H1 (cell line): ENCODE data around the gene TRHDE.

Experiments used
- EGR1 ChIP-seq: IDR thresholded peaks from 2 replicates; pipeline ENCODE4 v1.6.1; 2011; ENCODE audit warnings: low read depth, low read length, borderline replicate concordance
- EZH2 ChIP-seq: fragments of 200-600 bp; sonication (generic); IDR thresholded peaks from 2 replicates; pipeline ENCODE4 v1.7.1; 2012; ENCODE audit warnings: low read depth, mild to moderate bottlenecking, moderate library complexity, low read length, inconsistent platforms; ENCODE audit not compliant: severe bottlenecking
- FOSL1 ChIP-seq: IDR thresholded peaks from 2 replicates; pipeline ENCODE4 v1.6.1; 2011; ENCODE audit warnings: mild to moderate bottlenecking, low read depth, low read length, moderate library complexity; ENCODE audit not compliant: insufficient read depth
- GTF2F1 ChIP-seq: IDR thresholded peaks from 2 replicates; pipeline ENCODE4 v1.6.1; 2012; ENCODE audit warnings: low read depth, low read length, improper control_type of control experiment, borderline replicate concordance
- HDAC6 ChIP-seq: IDR thresholded peaks from one replicate; pipeline ENCODE4 v1.7.1; 2012; ENCODE audit warnings: low read depth, mild to moderate bottlenecking, inconsistent platforms, low read length, moderate library complexity
- NRF1 ChIP-seq: IDR thresholded peaks from 2 replicates; pipeline ENCODE4 v1.6.1; 2011; ENCODE audit warnings: mild to moderate bottlenecking, low read depth, low read length, improper control_type of control experiment
- POLR2A ChIP-seq, 2 experiments: IDR thresholded peaks; 1 replicate in 1 of 2; 2 replicates in 1 of 2; pipeline ENCODE4 v1.6.1; 2011; ENCODE audit warnings: low read depth in 2 of 2, low read length in 2 of 2, mild to moderate bottlenecking in 2 of 2; ENCODE audit errors: control extremely low read depth in 1 of 2
- SP1 ChIP-seq: IDR thresholded peaks from 2 replicates; pipeline ENCODE4 v1.6.1; 2011; ENCODE audit warnings: low read depth, low read length
- SUZ12 ChIP-seq: fragments of 200-600 bp; sonication (generic); IDR thresholded peaks from 2 replicates; pipeline ENCODE4 v1.6.1; 2012; ENCODE audit warnings: mild to moderate bottlenecking, inconsistent platforms, low read length, moderate library complexity, mixed read lengths
- TBP ChIP-seq: IDR thresholded peaks from 2 replicates; pipeline ENCODE4 v1.6.1; 2011; ENCODE audit warnings: low read depth, low read length, improper control_type of control experiment
- TF ChIP-seq, protein P1 (sequence below), 3 experiments: IDR thresholded peaks; 1 replicate in 2 of 3; 2 replicates in 1 of 3; pipeline versions ENCODE4 v1.5.1 to v1.6.1; 2011; ENCODE audit warnings: low read length in 3 of 3, mild to moderate bottlenecking in 3 of 3, inconsistent platforms in 2 of 3, low read depth in 1 of 3, moderate library complexity in 1 of 3; ENCODE audit not compliant: insufficient read depth in 1 of 3; ENCODE audit errors: control extremely low read depth in 1 of 3

DNA sequence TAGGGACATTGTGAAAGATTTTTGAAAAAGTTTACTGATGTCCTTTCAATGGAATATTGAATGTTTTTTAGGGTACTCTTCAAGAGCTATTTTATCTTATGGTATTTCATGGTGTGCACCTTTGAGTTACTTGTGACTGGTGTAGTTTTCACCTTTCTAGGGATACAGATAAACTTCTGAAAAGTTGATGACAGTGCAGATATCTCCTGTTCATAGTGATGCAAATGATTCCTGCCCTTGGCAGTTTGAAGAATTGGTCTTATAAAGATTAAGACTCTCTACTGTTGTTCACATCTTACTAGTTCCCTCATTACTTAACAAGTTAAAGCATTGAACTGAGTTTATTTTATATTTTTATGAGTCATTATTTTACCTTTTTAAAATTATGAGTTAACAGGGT lies 408.9 kb downstream of the TRHDE start:
- TF ChIP-seq SP1 (no peak), HDAC6 (no peak), POLR2A (IDR thresholded peaks at IDR 0.05; ENCODE audit: control extremely low read depth in 1 of 2, low read depth in 2 of 2, low read length in 2 of 2) (no peak), FOSL1 (no peak), EGR1 (no peak), GTF2F1 (no peak), TBP (no peak), NRF1 (no peak), SUZ12 (no peak), EZH2 (no peak)
- TF ChIP-seq, protein P1, sequence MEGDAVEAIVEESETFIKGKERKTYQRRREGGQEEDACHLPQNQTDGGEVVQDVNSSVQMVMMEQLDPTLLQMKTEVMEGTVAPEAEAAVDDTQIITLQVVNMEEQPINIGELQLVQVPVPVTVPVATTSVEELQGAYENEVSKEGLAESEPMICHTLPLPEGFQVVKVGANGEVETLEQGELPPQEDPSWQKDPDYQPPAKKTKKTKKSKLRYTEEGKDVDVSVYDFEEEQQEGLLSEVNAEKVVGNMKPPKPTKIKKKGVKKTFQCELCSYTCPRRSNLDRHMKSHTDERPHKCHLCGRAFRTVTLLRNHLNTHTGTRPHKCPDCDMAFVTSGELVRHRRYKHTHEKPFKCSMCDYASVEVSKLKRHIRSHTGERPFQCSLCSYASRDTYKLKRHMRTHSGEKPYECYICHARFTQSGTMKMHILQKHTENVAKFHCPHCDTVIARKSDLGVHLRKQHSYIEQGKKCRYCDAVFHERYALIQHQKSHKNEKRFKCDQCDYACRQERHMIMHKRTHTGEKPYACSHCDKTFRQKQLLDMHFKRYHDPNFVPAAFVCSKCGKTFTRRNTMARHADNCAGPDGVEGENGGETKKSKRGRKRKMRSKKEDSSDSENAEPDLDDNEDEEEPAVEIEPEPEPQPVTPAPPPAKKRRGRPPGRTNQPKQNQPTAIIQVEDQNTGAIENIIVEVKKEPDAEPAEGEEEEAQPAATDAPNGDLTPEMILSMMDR (IDR thresholded peaks at IDR 0.05; ENCODE audit: control extremely low read depth in 1 of 3, insufficient read depth in 1 of 3, low read depth in 1 of 3, low read length in 3 of 3), result no peak
